ENCODE results near the gene CAST.
A peak's percentile ranks its signal among the peaks of the same experiment; 100 is the strongest.

The CAST gene

GRCh38 chr5:96677496-96677895 lies 15.3 kb downstream of the CAST start:
- no peak for DNase-seq

DNA sequence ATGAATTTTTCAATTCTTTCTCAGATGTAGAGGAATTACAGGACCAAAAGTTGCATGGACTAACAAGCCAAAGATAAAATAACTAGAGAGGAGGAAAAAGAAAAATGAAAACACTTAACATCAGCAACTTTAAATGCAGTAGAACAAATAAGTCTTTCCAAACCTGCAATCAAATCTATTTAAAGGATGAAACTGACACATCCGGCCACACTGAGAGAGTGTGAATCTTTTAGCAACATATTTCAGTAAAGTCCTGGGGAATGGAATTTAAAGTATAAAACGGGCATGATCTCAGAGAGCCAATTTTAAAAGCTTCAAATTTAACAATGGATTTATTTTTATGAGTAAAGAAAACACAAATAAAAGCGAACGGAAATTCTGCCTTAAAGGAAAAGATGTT lies 17.1 kb downstream of the CAST start:
- no peak for DNase-seq

- no peak for DNase-seq
Observed at GRCh38 chr5:96680759-96681470, 18.7 kb downstream of the CAST start.

DNA sequence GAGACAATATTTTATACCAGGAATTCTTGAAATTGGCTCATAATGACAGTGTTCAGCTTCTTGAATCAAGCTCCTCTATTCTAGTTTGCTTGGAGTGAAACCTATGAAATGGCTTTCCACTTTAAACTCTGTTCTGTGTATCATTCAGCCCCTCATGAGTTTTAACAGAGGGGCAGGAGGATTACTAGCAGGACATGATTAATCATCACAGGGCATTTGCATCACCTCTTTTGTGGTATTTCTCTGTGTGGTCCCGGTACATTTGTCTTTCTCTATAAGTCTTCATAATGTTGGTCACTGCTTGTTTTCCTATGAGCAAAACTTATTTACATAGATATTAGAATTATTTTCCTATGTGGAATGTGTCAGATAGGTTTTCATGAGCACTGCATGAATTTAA lies 21.2 kb downstream of the CAST start:
- no peak for DNase-seq

GRCh38 chr5:96683810-96684209 lies 21.6 kb downstream of the CAST start:
- no peak for DNase-seq

DNA sequence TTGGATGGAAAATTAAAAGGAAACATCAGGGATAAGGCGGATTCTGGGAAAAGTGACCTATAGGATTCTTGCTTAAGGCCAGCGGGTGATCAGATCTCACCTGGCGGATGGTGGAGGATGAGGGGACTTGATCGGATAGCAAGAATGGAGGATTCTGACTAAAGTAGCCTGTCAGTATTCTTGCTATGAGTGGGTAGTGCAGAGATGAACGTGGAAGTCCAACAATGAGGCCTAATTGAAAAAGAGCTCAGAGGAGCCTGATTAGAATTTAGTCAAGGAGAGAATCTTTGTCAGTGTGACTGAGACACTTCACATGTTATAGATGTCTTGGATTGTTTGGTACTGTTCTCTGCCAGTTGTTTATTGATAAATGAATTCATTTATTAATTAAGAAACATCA lies 24.9 kb downstream of the CAST start:
- DNase-seq: no peak

- peak; percentile 31 for DNase-seq
Observed at GRCh38 chr5:96687812-96688453, 25.8 kb downstream of the CAST start.

- DNase-seq: no peak
Observed at GRCh38 chr5:96690861-96691260, 28.7 kb downstream of the CAST start.

GRCh38 chr5:96691503-96692303 lies 29.5 kb downstream of the CAST start:
- DNase-seq: no peak

GRCh38 chr5:96692441-96692840 lies 30.3 kb downstream of the CAST start:
- DNase-seq: no peak

GRCh38 chr5:96699186-96699820 lies 37.1 kb downstream of the CAST start:
- no peak for DNase-seq

GRCh38 chr5:96702503-96703383 lies 40.6 kb downstream of the CAST start:
- peak; percentile 58 for DNase-seq

DNA sequence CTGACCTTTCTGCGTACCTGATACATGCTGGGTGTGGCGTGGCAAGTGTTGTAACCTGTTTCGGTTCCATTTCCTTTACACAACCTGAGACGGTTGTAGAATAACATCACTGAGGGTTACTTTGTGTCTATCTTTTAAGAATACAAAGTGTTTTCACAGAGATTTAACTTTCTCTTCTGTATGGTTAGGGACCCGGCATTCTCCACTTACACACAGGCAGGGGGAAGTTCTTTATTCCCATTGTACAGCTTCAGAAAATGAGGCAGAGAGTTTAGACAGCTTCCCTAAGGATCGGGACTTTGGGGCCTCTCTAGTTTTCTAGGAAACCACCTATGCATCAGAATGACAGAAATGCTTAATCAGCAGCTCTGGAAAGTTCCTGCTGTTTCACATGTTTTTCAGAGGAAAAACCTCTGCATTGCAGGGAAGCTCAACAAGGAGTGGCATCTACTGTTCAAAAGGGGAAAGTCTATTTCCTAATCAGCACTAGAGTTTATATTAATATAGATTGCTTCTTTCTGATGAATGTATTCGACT lies 41.3 kb downstream of the CAST start:
- no peak for DNase-seq

DNA sequence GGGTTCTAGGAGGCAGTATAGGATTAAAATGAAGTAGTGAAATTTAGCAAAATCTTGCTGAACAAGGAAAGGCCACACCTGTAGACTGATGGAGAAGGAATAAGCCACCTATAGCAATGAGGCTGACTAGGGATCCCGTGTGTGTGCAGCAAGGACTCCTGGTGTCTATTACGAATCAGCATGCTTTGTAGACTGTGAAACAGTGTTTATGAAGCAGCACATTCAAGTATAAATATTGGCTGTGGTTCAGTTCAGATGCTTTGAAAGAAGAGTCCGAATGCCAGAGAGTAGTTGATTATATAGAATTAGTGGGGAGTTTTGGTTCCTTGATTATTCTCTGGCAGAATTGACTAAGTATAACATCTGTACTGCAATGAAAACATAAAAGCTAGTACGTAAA lies 41.8 kb downstream of the CAST start:
- no peak for DNase-seq

DNA sequence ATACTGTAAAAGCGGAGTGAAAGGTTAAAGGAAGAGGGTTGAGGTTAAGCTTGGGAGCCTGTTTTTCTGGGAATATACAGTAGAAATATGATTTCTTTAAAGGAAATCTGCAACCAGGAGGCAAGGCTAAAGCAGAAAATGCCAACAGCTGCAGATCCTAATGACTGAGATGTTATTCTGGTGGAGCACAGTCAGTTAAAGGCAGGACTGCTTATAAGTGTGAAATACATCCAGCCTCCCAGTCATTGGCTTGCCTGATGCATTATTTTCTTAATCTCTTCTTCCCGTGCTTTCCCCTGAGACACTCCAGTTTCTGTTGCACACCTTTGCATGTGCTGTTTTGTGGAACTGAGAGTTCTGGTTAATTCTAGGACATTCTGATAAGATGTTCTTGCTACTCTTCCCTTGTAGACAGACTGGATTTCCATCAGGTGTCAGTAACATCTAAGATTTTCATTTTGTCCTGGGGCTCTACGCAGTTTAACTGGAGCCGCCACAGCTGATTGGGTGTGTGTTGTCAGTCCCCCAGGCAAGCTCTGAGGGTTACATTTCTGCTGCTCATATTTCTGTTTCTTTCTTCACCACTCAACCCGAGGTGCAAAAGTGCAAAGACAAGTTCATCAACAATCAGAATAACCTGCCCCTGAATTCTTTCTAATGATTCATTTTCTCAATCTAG lies 44.4 kb downstream of the CAST start:
- no peak for DNase-seq

DNA sequence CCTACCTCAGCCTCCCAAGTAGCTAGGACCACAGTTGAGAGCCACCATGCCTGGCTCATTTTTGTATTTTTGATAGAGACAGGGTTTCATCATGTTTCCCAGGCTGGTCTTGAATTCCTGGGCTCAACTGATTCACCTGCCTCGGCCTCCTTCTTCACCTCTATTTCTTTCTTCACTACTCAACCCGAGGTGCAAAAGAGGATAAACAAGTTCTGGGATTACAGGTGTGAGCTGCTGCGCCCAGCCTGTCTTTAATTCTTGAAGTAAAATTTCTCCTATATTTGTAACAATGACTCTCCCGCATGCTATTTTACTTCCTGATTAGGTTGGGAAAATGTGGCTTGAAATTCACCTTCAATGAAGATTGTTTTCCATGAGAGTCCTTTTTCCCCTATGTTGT lies 46.4 kb downstream of the CAST start:
- DNase-seq: no peak

DNA sequence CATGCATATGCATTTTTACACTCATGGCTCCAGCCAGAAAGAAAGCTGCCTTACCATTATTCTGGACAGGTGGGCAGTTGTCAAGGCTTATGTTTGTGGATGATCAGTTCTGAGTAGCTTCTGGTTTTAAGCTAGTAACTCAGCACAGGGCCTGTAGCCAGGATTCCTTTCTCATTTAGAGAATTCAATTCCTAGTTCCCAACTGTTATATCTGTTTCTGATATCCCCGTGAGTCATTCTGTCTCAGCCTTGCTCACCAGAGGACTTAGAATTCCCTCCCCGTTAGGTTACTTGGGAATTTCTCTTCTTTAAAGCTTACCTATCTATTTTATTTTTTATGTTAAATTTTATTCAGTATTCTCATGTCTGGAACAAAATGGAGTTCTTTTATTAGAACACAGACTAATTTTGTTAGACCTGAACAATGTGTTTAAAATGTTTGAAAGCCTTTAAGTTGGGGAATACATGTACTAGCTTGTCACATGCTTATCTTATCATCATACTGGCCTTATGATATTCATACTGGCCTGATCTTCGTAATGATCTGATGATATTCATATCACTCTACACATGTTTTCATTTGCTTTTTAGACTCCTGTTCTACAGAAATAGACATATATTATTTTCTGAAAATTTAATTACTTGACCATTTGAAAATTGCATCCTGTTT lies 47.1 kb downstream of the CAST start:
- no peak for DNase-seq

DNA sequence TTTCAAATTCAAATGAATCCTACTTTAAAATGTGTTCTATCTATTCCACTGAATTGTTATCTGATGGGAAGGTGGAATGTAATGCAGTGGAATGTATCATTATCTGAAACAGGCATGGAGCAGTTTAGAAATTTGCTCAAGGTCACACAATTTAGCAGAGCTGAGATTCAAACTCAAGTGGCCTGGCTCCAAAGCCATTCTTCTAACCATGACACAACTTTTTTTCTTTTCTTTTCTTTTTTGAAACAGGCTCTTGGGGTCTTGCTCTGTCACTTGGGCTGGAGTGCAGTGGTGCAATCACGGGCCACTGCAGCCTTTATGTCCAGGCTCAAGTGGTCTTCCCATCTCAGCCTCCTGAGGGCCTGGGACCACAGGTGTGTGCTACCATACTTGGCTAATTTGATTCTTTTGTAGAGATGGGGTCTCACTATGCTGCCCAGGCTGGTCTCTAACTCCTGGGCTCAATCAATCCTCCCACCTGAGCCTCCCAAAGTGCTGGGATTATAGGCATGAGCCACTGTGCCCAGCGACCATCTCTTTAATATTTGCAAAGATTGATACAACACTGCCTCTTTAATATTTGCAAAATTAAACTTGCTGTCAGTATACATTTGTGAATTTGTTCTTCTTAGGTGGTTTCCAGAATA lies 50.0 kb downstream of the CAST start:
- no peak for DNase-seq

GRCh38 chr5:96714450-96714849 lies 52.3 kb downstream of the CAST start:
- DNase-seq: no peak

DNA sequence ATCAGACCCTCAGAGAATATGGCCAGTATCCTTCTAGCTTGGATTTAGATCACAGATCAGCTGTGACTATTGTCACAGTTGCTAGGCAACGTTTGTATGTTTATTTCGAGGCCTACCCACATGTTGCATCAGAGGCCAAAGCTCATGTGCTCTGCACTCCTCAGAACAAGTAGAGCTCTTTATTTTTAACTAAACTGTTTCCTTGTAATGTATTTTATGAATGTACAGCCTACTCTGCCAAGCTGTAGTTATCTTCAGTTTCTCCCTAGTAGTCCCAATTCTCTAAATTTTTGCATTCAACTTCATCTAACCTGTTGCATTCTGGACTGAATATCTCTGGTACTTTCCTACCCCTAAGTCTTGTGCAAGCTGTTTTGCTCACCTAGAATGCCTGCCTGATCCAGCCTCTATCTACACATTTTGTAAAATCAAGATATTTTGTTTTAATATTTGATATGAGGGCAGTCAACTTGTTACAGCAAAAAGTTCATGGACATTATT lies 52.8 kb downstream of the CAST start:
- peak; percentile 18 for DNase-seq

Data from NCI-H2171 treated with DMSO at 0.1 percent for 48 hours (cell line).